ENCODE measurements around the gene APOA4. TPM values are rescaled to one million over a fixed set of nuclear protein-coding genes. Genes with fewer than 3 reads are reported as not detected.
A peak's percentile ranks its signal among the peaks of the same experiment; 100 is the strongest.
"Not testable (repeated sequence)": the region's sequence is repeated elsewhere in the genome, so short reads cannot be mapped to it uniquely, and the experiment has no call there.

Gene APOA4
- total RNA-seq, 4 donors from 2014 or later: not detected

GRCh38 chr11:116835791-116836631 lies 12.9 kb upstream of the APOA4 start:
- WGBS, 2 donors: 15 to 23% methylated on average over 29 to 48 of the region's 57 CpGs
- intact Hi-C loops (cut with DNase I; ENCODE audit: low total_unique reads): no loop called here
- TF ChIP-seq CTCF (IDR thresholded peaks at IDR 0.05) (no peak), POLR2A (IDR thresholded peaks at IDR 0.05) (no peak)
- DNase-seq (ENCODE audit: low spot score in 2 of 2): peak; percentile 61 to 92
- no peak overlapping the region for H3K4me3 ChIP-seq (ENCODE audit: low read depth, poor library complexity, severe bottlenecking)

GRCh38 chr11:116835042-116835772 lies 12.1 kb upstream of the APOA4 start:
- intact Hi-C loops (cut with DNase I; ENCODE audit: low total_unique reads): no loop called here
- H3K4me3 ChIP-seq (ENCODE audit: low read depth, poor library complexity, severe bottlenecking): no peak overlapping the region
- TF ChIP-seq CTCF (IDR thresholded peaks at IDR 0.05): no peak
- TF ChIP-seq POLR2A (IDR thresholded peaks at IDR 0.05): no peak
- DNase-seq (ENCODE audit: low spot score in 2 of 2): no peak
- 46 to 50% methylated on average over 28 of the region's 28 CpGs for WGBS, 2 donors

- 80 to 86% methylated on average over 11 to 12 of the region's 13 CpGs for WGBS, 2 donors
- DNase-seq (ENCODE audit: low spot score in 2 of 2); H3K4me3 ChIP-seq (ENCODE audit: low read depth, poor library complexity, severe bottlenecking); intact Hi-C loops (cut with DNase I; ENCODE audit: low total_unique reads): not testable (repeated sequence)
Measured at GRCh38 chr11:116834535-116835041, 11.5 kb upstream of the APOA4 start.

- TF ChIP-seq CTCF (IDR thresholded peaks at IDR 0.05): no peak
- no peak for TF ChIP-seq POLR2A (IDR thresholded peaks at IDR 0.05)
- 91 to 94% methylated on average over 14 of the region's 14 CpGs for WGBS, 2 donors
- intact Hi-C loops (cut with DNase I; ENCODE audit: low total_unique reads): no loop called here
Measured at GRCh38 chr11:116833816-116834534, 10.9 kb upstream of the APOA4 start.

GRCh38 chr11:116833491-116833815 lies 10.3 kb upstream of the APOA4 start:
- H3K4me3 ChIP-seq (ENCODE audit: low read depth, poor library complexity, severe bottlenecking): no peak overlapping the region
- TF ChIP-seq CTCF (IDR thresholded peaks at IDR 0.05) (no peak), POLR2A (IDR thresholded peaks at IDR 0.05) (no peak)
- intact Hi-C loops (cut with DNase I; ENCODE audit: low total_unique reads): no loop called here
- DNase-seq (ENCODE audit: low spot score in 2 of 2): no peak
- 92 to 94% methylated on average over 10 of the region's 10 CpGs for WGBS, 2 donors

More at GRCh38 chr11:116833816-116834534, 10.9 kb upstream of the APOA4 start:
- no peak overlapping the region for H3K4me3 ChIP-seq (ENCODE audit: low read depth, poor library complexity, severe bottlenecking)
- DNase-seq (ENCODE audit: low spot score in 2 of 2): no peak

Measured in lower leg skin (tissue), 4 donors.